Raji (cell line): Measurements from ENCODE around the gene KANSL1.

Experiments
- POLR2A ChIP-seq: IDR thresholded peaks from 2 replicates; pipeline ENCODE4 v1.6.1; 2011; ENCODE audit warnings: low read depth, low read length, control low read depth; ENCODE audit not compliant: insufficient read depth

KANSL1 gene

DNA sequence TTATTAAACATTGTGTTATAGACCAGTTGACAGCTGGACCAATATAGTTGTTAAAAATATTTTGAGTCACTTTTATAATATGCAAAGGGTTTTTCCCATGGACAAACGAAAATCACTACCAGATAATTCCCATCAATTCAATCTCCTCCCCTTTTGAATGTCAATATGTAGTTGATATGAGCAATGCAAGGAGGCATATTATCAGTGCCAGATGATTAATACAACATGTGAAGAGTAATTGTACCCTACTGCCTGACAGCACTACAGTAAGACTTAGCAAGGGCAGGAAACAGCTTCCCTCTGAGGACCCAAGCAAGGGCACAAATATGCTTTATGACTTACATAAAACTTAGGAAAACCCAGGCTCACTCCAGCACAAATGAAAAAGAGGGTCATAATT is 17.3 kb downstream of the KANSL1 start:
- TF ChIP-seq POLR2A: no peak

DNA sequence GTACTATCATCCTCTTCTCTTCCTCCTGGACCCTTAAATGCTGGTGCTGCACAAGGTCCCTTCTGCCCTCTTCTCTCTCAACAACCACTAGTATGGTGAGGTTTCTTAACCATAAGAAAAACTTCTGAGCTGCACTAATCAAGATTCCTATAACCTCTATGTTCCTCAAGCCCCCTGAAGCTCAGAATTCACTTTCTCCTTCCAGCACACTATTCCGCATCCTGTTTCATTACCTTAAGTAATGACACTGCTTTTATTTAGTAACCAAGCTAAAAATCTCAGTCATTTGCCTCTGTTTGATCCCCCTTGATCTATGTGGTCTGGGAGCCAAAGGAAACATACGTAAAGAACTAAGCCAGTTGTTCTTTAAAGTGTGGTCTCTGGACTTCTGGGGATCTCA is 20.1 kb downstream of the KANSL1 start:
- TF ChIP-seq POLR2A: no peak

DNA sequence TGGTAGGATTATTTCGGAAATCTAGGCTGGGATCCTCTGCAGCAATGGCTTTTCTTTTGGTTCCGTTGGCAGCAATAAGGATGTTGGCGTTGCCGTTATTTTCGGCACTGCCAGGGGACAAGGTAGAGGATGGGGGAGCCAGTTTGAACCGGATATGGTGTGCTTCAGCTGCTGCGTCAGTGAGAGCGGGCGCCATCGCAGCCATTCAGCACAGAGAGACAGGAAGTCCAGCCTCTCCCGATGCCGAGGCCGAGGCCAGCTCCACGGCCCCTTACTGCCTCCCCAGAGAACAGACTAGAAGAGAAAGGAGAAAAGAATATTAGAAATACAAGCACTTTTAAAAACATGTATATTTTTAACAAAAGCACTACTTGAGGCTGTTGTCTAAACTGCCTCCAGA is 21.3 kb downstream of the KANSL1 start:
- no peak for TF ChIP-seq POLR2A

DNA sequence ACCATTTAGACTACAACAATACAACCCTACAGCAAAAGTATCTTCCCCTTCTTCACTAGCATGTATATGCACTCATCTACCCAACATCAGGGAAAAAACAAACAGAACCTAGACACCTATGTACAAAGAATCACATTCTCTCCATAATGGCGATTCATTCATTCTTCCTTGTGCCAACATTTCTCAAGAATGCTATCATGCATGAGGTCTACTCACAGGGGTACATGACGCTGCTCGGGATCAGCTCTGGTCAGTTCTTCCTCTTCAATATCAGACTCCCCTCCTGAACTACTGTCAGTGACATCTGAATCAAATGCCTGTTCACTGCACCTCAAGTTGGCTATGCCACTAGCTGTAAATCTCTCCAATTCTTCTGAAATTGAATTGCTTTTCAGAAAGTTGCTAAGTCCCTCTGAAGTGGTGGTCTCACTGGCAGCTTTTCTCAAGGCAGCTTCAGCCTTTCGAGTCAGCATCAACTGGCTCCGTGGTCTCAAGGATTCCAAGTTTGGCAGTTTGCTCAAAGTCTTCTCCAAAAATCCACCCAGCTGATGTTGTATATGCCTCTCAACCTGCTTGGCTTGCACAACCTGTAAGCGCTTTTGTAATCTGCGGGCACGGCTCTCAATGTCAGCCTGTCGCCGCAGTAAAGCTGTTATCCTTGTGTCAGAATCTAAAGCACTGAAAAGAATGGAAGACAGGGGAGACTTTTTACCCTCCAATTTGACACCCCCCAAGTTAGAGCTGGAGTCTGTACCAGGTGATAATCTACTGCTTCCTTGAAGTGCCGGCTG is 22.4 kb downstream of the KANSL1 start:
- TF ChIP-seq POLR2A: no peak

DNA sequence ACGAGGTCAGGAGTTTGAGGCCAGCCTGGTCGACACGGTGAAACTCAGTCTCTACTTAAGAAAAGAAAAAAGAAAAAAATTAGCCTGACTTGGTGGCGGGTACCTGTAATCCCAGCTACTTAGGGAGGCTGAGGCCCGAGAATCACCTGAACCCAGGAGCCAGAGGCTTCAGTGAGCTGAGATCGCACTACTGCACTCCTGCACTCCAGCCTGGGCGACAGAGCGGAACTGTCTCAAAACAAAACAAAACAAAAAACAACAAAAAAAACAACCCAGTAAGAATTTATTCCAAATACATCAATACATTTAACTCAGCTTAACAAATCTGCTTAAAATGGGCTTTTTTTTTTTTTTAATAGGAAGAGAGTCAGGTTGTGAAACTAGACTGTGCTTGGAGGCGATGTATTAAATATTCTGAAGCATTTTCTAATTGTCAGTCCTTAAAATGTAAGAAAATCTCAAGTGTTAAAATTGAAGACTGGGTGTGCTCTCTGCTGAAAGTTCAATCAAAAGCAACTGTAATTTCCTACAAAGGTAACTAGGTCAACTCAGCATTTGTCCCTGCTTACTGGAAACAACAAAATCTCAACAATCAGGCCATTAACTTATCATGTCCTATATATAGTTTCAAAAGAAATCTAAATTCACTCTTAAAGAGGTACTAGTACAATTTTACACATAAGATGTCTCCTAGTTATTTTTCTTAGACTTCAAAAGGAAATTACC is 23.2 kb downstream of the KANSL1 start:
- TF ChIP-seq POLR2A: no peak

DNA sequence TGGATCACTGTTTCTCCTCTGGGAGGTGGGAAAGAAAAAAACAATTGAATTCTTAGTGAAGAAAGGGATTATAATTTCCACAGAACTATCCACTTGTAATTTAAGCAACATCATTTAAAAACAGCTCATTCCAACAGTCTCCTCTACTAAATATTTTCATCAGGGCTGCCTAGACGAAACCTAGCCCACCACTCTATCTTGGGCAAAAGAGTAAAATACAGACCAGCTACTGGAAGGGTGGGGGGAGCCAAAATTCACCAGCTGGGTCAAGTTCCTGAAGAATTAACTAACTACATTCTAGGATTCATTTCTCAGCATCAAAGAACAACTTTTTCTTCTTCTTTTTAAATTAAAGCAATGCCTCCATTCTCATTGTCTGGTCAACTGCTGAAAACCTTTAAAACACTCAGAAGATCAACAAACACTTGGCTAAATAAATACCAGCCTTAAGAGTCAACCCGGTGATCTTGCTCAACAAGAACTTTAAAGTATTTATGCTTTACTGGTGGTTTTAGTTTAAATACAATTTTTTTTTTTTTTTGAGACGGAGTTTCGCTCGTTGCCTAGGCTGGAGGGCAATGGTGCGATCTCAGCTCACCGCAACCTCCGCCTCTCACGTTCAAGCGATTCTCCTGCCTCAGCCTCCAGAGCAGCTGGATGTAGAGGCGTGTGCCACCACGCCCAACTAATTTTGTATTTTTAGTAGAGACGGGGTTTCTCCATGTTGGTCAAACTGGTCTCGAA is 25.2 kb downstream of the KANSL1 start:
- TF ChIP-seq POLR2A: no peak

DNA sequence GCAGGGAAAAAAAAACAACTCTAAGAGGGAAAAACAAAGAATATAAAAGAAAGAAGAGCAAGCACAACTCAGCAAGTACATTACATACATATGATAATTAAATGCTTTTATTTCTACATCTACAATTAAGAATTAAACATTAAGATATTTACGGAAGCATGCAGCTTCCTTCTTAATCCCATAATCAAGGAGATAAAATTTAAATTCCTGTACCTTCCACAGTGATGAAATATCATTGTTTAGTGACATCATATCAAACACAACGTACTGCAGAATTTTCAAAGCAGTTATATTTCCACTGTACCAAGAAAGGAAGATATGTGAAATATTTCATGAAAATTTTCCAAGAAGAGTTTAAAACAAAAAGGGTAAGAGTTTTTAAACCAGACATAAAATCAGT is 26.0 kb downstream of the KANSL1 start:
- TF ChIP-seq POLR2A: no peak

DNA sequence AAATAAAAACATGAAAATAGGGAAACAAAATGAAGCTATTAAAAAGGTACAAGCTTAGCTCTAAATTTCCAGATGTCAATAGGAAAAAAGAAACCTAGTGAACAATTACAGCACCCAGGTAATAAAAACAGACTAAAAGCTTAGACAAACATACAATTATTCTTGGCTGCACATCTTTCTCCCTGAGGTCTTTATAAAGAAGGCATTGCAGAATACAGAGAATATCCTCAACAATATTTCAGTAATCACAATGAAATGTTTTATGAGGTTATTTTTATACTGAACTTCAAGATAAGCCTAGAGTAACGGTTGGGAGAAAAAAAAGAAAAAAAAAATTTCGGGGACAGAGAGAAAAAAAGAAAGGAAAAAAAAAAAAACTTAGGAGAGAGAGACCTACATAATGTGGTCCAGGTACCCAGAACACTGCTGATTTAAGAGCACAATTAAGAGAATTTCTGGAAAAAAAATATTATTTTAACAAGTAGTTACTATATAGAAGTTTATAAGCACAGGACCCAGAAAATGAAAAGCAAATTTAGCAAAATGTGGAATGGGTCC is 26.5 kb downstream of the KANSL1 start:
- TF ChIP-seq POLR2A: no peak

DNA sequence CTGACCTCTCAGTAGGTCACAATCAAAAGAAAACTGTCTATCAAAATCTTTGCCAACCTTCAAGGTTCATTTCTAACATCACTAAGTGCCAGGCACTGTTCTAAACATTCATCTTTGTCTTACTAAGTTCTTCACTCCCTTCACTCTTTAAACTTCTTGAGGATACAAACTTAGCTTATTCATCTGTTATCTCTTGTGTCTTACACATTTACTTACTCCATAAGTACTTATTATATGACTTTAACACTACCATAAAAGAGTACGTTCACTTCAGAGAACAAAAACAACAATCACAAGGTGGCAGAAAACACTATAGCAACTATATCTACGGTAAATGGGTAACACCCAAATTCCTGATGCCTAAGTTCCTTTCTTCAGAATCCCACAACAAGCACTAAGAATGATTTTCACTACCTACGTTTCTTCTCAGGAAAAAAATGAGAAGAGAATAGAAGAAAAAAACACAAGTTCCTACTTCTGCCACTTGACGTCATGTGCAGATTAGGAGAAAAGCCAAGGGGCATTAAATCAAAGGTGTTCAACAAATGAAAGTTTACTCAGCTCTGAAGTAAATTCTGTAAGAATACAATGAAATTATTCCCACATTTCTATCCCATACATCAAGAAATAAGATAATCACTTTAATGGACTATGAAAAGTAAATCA is 29.2 kb downstream of the KANSL1 start:
- TF ChIP-seq POLR2A: no peak

DNA sequence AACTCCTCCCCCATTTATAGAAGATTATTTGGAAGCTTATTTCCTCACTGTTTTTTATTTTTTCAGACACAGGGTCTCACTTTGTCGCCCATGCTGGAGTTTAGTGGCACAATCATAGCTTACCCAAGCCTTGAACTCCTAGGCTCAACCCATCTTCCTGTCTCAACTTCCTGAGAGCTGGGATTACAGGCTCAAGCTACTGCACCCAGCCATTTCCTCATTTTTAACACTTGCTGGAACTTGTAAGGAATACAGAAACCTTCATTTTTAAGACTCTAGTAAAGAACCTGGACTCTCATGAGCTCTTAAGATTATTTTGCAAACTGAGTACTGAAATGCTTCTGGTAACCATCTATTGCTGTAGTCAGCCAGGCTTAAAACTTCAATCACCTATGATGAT is 29.9 kb downstream of the KANSL1 start:
- TF ChIP-seq POLR2A: no peak

DNA sequence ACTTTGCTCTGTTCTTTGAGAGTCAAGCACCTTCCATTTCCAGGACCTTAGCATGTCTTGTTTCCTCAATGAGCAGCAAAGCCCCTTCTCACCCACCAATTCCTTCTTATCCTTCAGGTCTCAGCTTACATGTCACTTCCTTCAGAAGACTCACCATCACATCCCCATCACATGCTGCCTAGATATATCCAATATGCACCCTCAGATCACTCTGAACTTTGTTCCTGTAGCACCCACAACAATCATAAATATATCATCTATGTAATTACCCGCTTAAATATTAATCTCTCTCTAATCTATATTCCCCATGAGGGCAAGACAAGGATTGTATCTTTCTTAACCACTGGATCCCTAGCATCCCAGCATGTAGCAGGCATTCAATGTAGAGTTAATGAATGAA is 30.4 kb downstream of the KANSL1 start:
- no peak for TF ChIP-seq POLR2A

DNA sequence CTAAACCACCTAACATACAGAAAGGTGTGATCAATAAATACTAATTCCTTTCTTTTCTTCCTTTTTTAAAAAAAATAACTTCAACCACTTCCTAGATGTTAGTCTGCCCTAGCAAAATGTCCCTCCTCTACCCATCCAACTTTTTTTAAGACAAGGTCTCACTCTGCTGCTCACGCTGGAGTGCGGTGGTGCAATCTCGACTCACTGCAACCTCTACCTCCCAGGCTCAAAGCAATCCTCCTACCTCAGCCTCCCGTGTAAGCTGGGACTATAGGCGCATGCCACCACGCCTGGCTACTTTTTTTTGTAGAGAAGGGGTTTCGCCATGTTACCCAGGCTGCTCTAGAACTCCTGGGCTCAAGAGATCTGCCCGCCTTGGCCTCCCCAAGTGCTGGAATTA is 33.1 kb downstream of the KANSL1 start:
- no peak for TF ChIP-seq POLR2A

DNA sequence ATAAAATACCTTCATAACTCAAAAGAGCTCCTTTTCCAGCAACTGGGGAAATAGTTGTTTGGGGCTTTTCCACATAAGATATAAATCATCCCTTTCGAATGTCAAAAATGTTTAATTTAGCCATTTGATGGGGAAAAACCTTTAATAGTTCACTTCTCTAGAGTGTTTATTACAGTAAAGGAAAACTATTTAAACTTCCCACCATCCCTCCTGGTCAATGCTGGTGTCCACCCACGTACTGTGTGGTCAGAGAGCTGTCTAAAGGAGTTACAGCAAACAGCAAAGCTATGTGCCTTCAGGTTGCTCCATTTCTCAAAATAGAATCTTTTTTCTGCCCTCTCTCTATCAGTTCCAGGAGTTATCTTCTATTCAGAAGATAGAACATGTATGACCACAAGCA is 33.5 kb downstream of the KANSL1 start:
- no peak for TF ChIP-seq POLR2A

DNA sequence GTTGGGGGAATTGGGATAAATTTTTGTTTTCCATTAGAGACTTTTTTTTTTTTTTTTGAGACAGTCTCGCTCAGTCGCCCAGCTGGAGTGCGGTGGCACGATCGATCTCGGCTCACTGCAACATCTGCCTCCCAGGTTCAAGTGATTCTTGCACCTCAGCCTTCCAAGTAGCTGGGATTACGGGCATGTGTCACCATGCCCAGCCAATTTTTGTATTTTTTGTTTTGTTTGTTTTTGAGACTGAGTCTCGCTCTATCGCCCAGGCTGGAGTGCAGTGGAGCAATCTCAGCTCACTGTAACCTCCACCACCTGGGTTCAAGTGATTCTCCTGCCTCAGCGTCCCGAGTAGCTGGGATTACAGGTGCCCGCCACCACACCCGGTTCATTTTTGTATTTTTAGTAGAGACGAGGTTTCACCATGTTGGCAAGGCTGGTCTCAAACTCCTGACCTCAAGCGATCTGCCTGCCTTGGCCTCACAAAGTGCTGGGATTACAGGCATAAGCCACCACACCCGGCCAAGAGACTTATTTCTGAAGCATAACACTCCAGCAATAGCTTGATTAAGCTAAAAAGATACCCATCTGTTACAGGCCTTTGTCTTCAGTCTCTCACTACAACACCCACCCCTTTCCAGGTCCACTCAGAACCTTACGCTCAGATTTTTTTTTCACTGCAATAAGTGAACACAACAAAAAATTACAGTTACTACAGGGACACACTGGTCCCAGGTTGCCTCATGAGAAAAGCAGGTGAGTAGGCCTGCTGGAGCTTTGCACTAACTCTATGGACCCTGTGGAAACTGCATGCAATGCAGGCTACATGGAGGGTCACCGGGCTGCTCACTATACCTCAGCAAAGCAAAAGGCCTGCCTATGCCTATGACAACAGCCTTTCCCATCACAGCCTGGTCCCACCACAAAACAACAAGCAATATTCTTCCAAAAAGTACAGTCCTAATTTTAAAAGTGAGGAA is 34.6 kb downstream of the KANSL1 start:
- no peak for TF ChIP-seq POLR2A
